HepG2 (cell line): ENCODE results near the gene MPC1. TPM values are rescaled to one million over a fixed set of nuclear protein-coding genes. Genes with fewer than 3 reads are reported as not detected.

ENCODE experiments used
- HNRNPLL ChIP-seq: fragments of 200-400 bp; formaldehyde crosslinking; IDR thresholded peaks from 2 replicates; pipeline ENCODE4 v1.6.1; 2017; ENCODE audit warnings: mild to moderate bottlenecking, low read depth, low read length; ENCODE audit not compliant: poor library complexity, severe bottlenecking
- MAF1 ChIP-seq: sonication (generic); formaldehyde crosslinking; IDR thresholded peaks from 2 replicates; pipeline ENCODE4 v1.5.0; 2020; ENCODE audit warnings: missing genetic modification reagents, borderline replicate concordance
- SMAD3 ChIP-seq: sonication (generic); formaldehyde crosslinking; IDR thresholded peaks from 2 replicates; pipeline ENCODE4 v1.4.0; 2020; ENCODE audit warnings: missing genetic modification reagents
- ZFAT ChIP-seq: sonication (generic); formaldehyde crosslinking; conservative IDR thresholded peaks from 2 replicates; pipeline ENCODE4 v1.8.1; 2023; ENCODE audit warnings: missing genetic modification reagents, inconsistent platforms
- ZNF468 ChIP-seq: sonication (generic); formaldehyde crosslinking; IDR thresholded peaks from 2 replicates; pipeline ENCODE4 v1.8.0; 2022; ENCODE audit warnings: mild to moderate bottlenecking, moderate library complexity, missing genetic modification reagents
- ZNF615 ChIP-seq: sonication (generic); formaldehyde crosslinking; IDR thresholded peaks from 2 replicates; pipeline ENCODE4 v1.5.0; 2020; ENCODE audit warnings: mild to moderate bottlenecking, missing genetic modification reagents, borderline replicate concordance
- ZNF7 ChIP-seq: IDR thresholded peaks from 2 replicates; pipeline ENCODE4 v1.6.1; 2016; ENCODE audit warnings: missing biosample characterization, missing genetic modification reagents
- ZNF761 ChIP-seq: sonication (generic); formaldehyde crosslinking; conservative IDR thresholded peaks from 2 replicates; pipeline ENCODE4 v1.4.0; 2020; ENCODE audit warnings: mild to moderate bottlenecking, missing genetic modification reagents
- ZNF879 ChIP-seq: sonication (generic); formaldehyde crosslinking; IDR thresholded peaks from 2 replicates; pipeline ENCODE4 v1.8.1; 2023; ENCODE audit warnings: missing genetic modification reagents
- polyA plus RNA-seq, 8 experiments: library from polyadenylated mRNA; depleted of rRNA in 3 of 8; stranded (reverse) in 7 of 8; unstranded in 1 of 8; fragments of >200 nt; fragmentation: Illumina TruSeq in 4 of 8; extraction: Trizol in 4 of 8; gene quantifications; 2 replicates each; pipeline versions ENCODE4 v1.2.1 to v1.2.3, GENCODE V29; 2011 to 2016; ENCODE audit warnings: low read depth in 4 of 8, missing spikeins in 1 of 8, mixed read lengths in 1 of 8; ENCODE audit not compliant: insufficient read depth in 1 of 8
- total RNA-seq, 5 experiments: library from RNA; depleted of rRNA; stranded (reverse); fragments of >200 nt; fragmentation: Illumina TruSeq; extraction: Trizol; gene quantifications; 2 replicates each; pipeline ENCODE4 v1.2.3, GENCODE V29; 2016; ENCODE audit warnings: low read depth in 1 of 5
- TF ChIP-seq, protein P1 (sequence below): sonication (generic); formaldehyde crosslinking; IDR thresholded peaks from 2 replicates; pipeline ENCODE4 v1.4.0; 2020; ENCODE audit warnings: missing genetic modification reagents
- TF ChIP-seq, protein P2 (sequence below): sonication (generic); formaldehyde crosslinking; IDR thresholded peaks from 2 replicates; pipeline ENCODE4 v1.4.0; 2020; ENCODE audit warnings: missing genetic modification reagents, borderline replicate concordance
- TF ChIP-seq, protein P3 (sequence below): sonication (generic); formaldehyde crosslinking; IDR thresholded peaks from 2 replicates; pipeline ENCODE4 v1.5.0; 2020; ENCODE audit warnings: mild to moderate bottlenecking, missing genetic modification reagents
- TF ChIP-seq, protein P4 (sequence below): sonication (generic); formaldehyde crosslinking; IDR thresholded peaks from 2 replicates; pipeline ENCODE4 v1.5.0; 2020; ENCODE audit warnings: mild to moderate bottlenecking, missing genetic modification reagents, moderate library complexity

MPC1 gene
- total and polyA plus RNA-seq, 2 of the 13 experiments (the other 11 are each of a cell fraction or from before 2014, with no cell fraction given): 189 to 214 TPM

DNA sequence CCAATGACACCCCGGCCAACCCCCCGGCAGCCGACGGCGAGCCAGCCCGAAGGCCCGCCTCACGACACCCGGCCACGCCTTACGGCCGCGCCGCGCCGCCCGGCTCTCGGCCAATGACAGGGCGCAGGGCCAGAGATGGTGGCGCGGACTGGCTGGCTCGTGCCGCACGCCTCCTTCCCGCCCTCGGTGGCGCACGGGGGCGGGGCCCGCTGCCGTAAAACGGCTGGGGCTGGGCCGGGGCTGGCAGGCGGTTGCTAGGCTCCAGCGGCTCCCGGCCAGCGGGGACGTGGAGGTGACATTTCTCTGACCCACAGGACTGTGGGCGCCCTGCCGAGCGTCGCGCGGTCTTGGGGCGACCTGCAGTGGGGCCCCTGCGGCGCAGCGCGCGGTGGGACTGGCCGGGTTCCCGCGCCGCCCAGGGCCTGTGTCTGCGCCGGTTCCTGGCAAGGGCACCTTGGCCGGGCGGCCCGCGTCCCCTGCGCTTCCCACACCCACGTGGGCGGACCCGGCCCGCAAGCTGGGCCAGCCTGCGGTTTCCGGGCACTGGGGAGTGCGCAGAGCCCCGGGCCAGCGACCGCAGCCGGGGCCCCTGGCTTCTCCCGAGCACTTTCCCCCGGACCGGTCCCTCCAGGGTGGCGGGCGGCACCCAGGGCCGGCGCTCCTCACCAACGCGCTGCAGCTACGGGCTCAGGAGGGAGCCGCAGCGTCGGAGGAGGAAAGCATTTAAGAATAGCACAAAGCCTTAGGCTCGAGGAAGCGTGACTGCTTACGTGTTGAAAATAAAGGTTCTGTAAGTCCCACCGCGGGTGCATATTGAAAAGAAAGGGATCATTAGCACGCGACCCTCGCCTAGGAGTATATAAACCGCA is at the start of gene MPC1 (continued):
- TF ChIP-seq, protein P1, sequence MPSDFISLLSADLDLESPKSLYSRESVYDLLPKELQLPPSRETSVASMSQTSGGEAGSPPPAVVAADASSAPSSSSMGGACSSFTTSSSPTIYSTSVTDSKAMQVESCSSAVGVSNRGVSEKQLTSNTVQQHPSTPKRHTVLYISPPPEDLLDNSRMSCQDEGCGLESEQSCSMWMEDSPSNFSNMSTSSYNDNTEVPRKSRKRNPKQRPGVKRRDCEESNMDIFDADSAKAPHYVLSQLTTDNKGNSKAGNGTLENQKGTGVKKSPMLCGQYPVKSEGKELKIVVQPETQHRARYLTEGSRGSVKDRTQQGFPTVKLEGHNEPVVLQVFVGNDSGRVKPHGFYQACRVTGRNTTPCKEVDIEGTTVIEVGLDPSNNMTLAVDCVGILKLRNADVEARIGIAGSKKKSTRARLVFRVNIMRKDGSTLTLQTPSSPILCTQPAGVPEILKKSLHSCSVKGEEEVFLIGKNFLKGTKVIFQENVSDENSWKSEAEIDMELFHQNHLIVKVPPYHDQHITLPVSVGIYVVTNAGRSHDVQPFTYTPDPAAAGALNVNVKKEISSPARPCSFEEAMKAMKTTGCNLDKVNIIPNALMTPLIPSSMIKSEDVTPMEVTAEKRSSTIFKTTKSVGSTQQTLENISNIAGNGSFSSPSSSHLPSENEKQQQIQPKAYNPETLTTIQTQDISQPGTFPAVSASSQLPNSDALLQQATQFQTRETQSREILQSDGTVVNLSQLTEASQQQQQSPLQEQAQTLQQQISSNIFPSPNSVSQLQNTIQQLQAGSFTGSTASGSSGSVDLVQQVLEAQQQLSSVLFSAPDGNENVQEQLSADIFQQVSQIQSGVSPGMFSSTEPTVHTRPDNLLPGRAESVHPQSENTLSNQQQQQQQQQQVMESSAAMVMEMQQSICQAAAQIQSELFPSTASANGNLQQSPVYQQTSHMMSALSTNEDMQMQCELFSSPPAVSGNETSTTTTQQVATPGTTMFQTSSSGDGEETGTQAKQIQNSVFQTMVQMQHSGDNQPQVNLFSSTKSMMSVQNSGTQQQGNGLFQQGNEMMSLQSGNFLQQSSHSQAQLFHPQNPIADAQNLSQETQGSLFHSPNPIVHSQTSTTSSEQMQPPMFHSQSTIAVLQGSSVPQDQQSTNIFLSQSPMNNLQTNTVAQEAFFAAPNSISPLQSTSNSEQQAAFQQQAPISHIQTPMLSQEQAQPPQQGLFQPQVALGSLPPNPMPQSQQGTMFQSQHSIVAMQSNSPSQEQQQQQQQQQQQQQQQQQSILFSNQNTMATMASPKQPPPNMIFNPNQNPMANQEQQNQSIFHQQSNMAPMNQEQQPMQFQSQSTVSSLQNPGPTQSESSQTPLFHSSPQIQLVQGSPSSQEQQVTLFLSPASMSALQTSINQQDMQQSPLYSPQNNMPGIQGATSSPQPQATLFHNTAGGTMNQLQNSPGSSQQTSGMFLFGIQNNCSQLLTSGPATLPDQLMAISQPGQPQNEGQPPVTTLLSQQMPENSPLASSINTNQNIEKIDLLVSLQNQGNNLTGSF: peak; percentile 80; the same call in 1 of the 2 replicates
- TF ChIP-seq HNRNPLL (peak; percentile 97), ZNF7 (CRISPR knock-in tag) (0 out of 2 replicates have a peak, but pooled peaks have one; percentile 2), ZNF615 (CRISPR knock-in tag) (0 out of 2 replicates have a peak, but pooled peaks have one; percentile 7), ZNF468 (peak; percentile 94), ZFAT (CRISPR knock-in tag) (no peak), MAF1 (peak; percentile 65), ZNF879 (CRISPR knock-in tag) (peak; percentile 40; the same call in 1 of the 2 replicates), SMAD3 (CRISPR knock-in tag) (no peak; the same call in 1 of the 2 replicates), ZNF761 (CRISPR knock-in tag) (peak; percentile 77)
- TF ChIP-seq, protein P2, sequence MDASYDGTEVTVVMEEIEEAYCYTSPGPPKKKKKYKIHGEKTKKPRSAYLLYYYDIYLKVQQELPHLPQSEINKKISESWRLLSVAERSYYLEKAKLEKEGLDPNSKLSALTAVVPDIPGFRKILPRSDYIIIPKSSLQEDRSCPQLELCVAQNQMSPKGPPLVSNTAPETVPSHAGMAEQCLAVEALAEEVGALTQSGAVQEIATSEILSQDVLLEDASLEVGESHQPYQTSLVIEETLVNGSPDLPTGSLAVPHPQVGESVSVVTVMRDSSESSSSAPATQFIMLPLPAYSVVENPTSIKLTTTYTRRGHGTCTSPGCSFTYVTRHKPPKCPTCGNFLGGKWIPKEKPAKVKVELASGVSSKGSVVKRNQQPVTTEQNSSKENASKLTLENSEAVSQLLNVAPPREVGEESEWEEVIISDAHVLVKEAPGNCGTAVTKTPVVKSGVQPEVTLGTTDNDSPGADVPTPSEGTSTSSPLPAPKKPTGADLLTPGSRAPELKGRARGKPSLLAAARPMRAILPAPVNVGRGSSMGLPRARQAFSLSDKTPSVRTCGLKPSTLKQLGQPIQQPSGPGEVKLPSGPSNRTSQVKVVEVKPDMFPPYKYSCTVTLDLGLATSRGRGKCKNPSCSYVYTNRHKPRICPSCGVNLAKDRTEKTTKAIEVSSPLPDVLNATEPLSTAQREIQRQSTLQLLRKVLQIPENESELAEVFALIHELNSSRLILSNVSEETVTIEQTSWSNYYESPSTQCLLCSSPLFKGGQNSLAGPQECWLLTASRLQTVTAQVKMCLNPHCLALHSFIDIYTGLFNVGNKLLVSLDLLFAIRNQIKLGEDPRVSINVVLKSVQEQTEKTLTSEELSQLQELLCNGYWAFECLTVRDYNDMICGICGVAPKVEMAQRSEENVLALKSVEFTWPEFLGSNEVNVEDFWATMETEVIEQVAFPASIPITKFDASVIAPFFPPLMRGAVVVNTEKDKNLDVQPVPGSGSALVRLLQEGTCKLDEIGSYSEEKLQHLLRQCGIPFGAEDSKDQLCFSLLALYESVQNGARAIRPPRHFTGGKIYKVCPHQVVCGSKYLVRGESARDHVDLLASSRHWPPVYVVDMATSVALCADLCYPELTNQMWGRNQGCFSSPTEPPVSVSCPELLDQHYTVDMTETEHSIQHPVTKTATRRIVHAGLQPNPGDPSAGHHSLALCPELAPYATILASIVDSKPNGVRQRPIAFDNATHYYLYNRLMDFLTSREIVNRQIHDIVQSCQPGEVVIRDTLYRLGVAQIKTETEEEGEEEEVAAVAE: peak; percentile 80; the same call in 1 of the 2 replicates
- TF ChIP-seq, protein P3, sequence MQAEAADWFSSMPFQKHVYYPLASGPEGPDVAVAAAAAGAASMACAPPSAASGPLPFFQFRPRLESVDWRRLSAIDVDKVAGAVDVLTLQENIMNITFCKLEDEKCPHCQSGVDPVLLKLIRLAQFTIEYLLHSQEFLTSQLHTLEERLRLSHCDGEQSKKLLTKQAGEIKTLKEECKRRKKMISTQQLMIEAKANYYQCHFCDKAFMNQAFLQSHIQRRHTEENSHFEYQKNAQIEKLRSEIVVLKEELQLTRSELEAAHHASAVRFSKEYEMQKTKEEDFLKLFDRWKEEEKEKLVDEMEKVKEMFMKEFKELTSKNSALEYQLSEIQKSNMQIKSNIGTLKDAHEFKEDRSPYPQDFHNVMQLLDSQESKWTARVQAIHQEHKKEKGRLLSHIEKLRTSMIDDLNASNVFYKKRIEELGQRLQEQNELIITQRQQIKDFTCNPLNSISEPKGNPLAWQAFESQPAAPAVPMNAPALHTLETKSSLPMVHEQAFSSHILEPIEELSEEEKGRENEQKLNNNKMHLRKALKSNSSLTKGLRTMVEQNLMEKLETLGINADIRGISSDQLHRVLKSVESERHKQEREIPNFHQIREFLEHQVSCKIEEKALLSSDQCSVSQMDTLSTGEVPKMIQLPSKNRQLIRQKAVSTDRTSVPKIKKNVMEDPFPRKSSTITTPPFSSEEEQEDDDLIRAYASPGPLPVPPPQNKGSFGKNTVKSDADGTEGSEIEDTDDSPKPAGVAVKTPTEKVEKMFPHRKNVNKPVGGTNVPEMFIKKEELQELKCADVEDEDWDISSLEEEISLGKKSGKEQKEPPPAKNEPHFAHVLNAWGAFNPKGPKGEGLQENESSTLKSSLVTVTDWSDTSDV (CRISPR knock-in tag): peak; percentile 48
- TF ChIP-seq, protein P4, sequence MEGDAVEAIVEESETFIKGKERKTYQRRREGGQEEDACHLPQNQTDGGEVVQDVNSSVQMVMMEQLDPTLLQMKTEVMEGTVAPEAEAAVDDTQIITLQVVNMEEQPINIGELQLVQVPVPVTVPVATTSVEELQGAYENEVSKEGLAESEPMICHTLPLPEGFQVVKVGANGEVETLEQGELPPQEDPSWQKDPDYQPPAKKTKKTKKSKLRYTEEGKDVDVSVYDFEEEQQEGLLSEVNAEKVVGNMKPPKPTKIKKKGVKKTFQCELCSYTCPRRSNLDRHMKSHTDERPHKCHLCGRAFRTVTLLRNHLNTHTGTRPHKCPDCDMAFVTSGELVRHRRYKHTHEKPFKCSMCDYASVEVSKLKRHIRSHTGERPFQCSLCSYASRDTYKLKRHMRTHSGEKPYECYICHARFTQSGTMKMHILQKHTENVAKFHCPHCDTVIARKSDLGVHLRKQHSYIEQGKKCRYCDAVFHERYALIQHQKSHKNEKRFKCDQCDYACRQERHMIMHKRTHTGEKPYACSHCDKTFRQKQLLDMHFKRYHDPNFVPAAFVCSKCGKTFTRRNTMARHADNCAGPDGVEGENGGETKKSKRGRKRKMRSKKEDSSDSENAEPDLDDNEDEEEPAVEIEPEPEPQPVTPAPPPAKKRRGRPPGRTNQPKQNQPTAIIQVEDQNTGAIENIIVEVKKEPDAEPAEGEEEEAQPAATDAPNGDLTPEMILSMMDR (CRISPR knock-in tag): peak; percentile 16
